ENCODE results near the gene DNAH6. TPM values are rescaled to one million over a fixed set of nuclear protein-coding genes. Genes with fewer than 3 reads are reported as not detected.

DNAH6 gene
- total and polyA plus RNA-seq, 2 of the 8 experiments (the other 6 are each of a cell fraction or from before 2014, with no cell fraction given), result 0.06 to 0.43 TPM

DNA sequence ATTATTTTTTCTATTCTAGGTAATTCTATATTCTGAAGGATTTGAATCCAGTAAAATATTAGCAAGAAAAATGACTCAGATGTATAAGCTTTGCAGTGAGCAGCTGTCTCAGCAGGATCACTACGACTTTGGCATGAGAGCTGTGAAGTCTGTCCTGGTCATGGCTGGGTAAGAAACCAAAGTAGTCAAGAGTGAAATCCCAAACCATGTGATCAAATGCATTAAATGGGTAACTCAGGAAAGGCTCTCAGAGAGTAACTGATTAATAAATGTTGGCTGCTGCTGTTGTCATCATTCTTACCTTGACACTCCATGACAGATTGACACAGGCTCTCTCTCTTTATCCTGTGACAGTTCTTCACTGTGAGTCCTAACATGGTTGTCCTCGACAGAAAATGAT, 124.1 kb downstream of the DNAH6 start:
- H3K4me2 ChIP-seq (ENCODE audit: insufficient read depth in 1 of 2, low read depth in 2 of 2, low read length in 2 of 2), result no peak overlapping the region
- no peak overlapping the region for H2BK120ac ChIP-seq (replicated peaks; ENCODE audit: low read depth, low read length)
- H4K5ac ChIP-seq (ENCODE audit: insufficient read length, low read depth, low read length), result no peak overlapping the region
- no peak overlapping the region for H3K18ac ChIP-seq (ENCODE audit: extremely low read depth, low read length)
- no peak overlapping the region for H3K23ac ChIP-seq (ENCODE audit: insufficient read length)
- CTCF ChIA-PET (ENCODE audit: partially characterized antibody), result interaction anchor here (1.1 to 1.2 kb wide), 3 partner anchors 9 to 140 kb away, joined by 3 read pairs; no protein-coding TSS in a partner anchor
- no peak overlapping the region for H2BK15ac ChIP-seq (ENCODE audit: low read length)
- FAIRE-seq, result no peak
- H4K20me1 ChIP-seq (replicated peaks in 1 of 2; ENCODE audit: control insufficient read depth in 1 of 2, insufficient read depth in 2 of 2, low read length in 2 of 2), result no peaks in the 10 kb centered on the region
- H2BK20ac ChIP-seq (ENCODE audit: low read length), result no peak overlapping the region
- DNase-seq (ENCODE audit: low read depth in 1 of 2, low spot score in 2 of 2), result no peak
- no peak overlapping the region for H2BK12ac ChIP-seq (ENCODE audit: low read depth, low read length)
- no peak overlapping the region for H2AFZ ChIP-seq (ENCODE audit: low read length)
- H3K23me2 ChIP-seq (ENCODE audit: low read depth, low read length), result no peaks in the 10 kb centered on the region
- no peak overlapping the region for H3K4me3 ChIP-seq (ENCODE audit: extremely low read depth in 1 of 4, insufficient read depth in 2 of 4, low read depth in 3 of 4, low read length in 4 of 4)
- no peaks in the 10 kb centered on the region for H3K4me1 ChIP-seq (replicated peaks in 1 of 4; ENCODE audit: control insufficient read depth in 3 of 4, insufficient read depth in 4 of 4, low read length in 3 of 4)
- POLR2A ChIA-PET (ENCODE audit: partially characterized antibody), result no interaction called here
- H3K56ac ChIP-seq (replicated peaks; ENCODE audit: insufficient read length, low read depth, low read length), result no peak overlapping the region
- H3K27ac ChIP-seq (ENCODE audit: low read depth, low read length), result no peak overlapping the region
- no peak overlapping the region for H3K14ac ChIP-seq (ENCODE audit: insufficient read length)
- no peaks in the 10 kb centered on the region; a peak in 1 of 8 replicates for H3K36me3 ChIP-seq (ENCODE audit: control insufficient read depth in 2 of 4, insufficient read depth in 4 of 4, low read length in 3 of 4)
- 84% methylated on average over 2 of the region's 2 CpGs; no CpG with 5 or more reads in 1 of the 2 experiments for WGBS, 2 experiments (ENCODE audit: extremely low coverage in 1 of 2, insufficient coverage in 1 of 2, insufficient read length in 1 of 2, insufficient replicate concordance in 2 of 2, low coverage in 1 of 2, low lambda C conversion rate in 2 of 2, missing lambda C conversion rate in 1 of 2)
- no peak overlapping the region for H3K4ac ChIP-seq (replicated peaks; ENCODE audit: insufficient read length, low read depth, low read length)
- H3K9ac ChIP-seq (replicated peaks in 1 of 4; ENCODE audit: extremely low read depth in 1 of 4, low read depth in 3 of 4, low read length in 3 of 4), result no peak overlapping the region
- no peak overlapping the region for H4K91ac ChIP-seq (replicated peaks; ENCODE audit: insufficient read length, low read length)
- no peaks in the 10 kb centered on the region for H3K79me1 ChIP-seq (ENCODE audit: low read depth, low read length)
- H2AK5ac ChIP-seq (ENCODE audit: low read depth, low read length), result no peak overlapping the region
- H3K79me2 ChIP-seq (ENCODE audit: control insufficient read depth in 1 of 2, insufficient read depth in 2 of 2, low read length in 2 of 2), result no peaks in the 10 kb centered on the region
- no peaks in the 10 kb centered on the region; a peak in 1 of 7 replicates for H3K27me3 ChIP-seq (replicated peaks in 1 of 4; ENCODE audit: control insufficient read depth in 3 of 4, extremely low read depth in 1 of 4, insufficient read depth in 3 of 4, low read length in 3 of 4)
- H4K8ac ChIP-seq (ENCODE audit: extremely low read depth, insufficient read depth, low read length), result no peak overlapping the region
- no peaks in the 10 kb centered on the region; a peak in 1 of 4 replicates for H3K9me3 ChIP-seq (ENCODE audit: insufficient read depth in 2 of 2, low read depth in 1 of 2, low read length in 1 of 2)
- no peak overlapping the region for H2BK5ac ChIP-seq (ENCODE audit: low read depth, low read length)
- TF ChIP-seq MAFK (IDR thresholded peaks at IDR 0.05; ENCODE audit: low read depth, low read length) (no peak), SP4 (IDR thresholded peaks at IDR 0.05; ENCODE audit: low read length) (no peak), SIX5 (IDR thresholded peaks at IDR 0.05; ENCODE audit: low read depth, low read length) (no peak), CHD2 (IDR thresholded peaks at IDR 0.05; ENCODE audit: low read length) (no peak), SP1 (IDR thresholded peaks at IDR 0.05; ENCODE audit: low read depth, low read length) (no peak), CBX5 (IDR thresholded peaks at IDR 0.05; ENCODE audit: low read depth, low read length) (no peak), POU5F1 (IDR thresholded peaks at IDR 0.05; ENCODE audit: low read depth, low read length) (no peak), RBBP5 (IDR thresholded peaks at IDR 0.05; ENCODE audit: borderline replicate concordance, low read depth, low read length) (no peak), SIRT6 (IDR thresholded peaks at IDR 0.05; ENCODE audit: low read length) (no peak), SIN3A (conservative IDR thresholded peaks at IDR 0.05 in 1 of 2, IDR thresholded peaks at IDR 0.05 in 1 of 2; ENCODE audit: low read depth in 1 of 2, low read length in 2 of 2) (no peak), BCL11A (IDR thresholded peaks at IDR 0.05; ENCODE audit: low read depth in 2 of 2, low read length in 2 of 2) (no peak), HDAC2 (IDR thresholded peaks at IDR 0.05; ENCODE audit: borderline replicate concordance in 1 of 2, low read depth in 2 of 2, low read length in 2 of 2) (no peak)
- TF ChIP-seq, protein P1, sequence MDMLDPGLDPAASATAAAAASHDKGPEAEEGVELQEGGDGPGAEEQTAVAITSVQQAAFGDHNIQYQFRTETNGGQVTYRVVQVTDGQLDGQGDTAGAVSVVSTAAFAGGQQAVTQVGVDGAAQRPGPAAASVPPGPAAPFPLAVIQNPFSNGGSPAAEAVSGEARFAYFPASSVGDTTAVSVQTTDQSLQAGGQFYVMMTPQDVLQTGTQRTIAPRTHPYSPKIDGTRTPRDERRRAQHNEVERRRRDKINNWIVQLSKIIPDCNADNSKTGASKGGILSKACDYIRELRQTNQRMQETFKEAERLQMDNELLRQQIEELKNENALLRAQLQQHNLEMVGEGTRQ (IDR thresholded peaks at IDR 0.05; ENCODE audit: low read length), result no peak
- TF ChIP-seq, protein P2, sequence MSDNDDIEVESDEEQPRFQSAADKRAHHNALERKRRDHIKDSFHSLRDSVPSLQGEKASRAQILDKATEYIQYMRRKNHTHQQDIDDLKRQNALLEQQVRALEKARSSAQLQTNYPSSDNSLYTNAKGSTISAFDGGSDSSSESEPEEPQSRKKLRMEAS (IDR thresholded peaks at IDR 0.05), result no peak
